ENCODE results near the gene AKAP14.
"Not testable (repeated sequence)": the region's sequence is repeated elsewhere in the genome, so short reads cannot be mapped to it uniquely, and the experiment has no call there.

The AKAP14 gene

GRCh38 chrX:119895843-119896326 is at the start of gene AKAP14:
Gene AKAP14 (plus strand): TSS chrX:119895893. CDS start chrX:119903224, 7,331 bp downstream.
- Mint-ChIP-seq H3K4me3 (no peak within 1 kb of the TSS), H3K9me3 (no peaks in the 10 kb centered on the region), H3K36me3 (no peaks in the 10 kb centered on the region), H3K27ac (no peak within 1 kb of the TSS), H3K27me3 (no peaks in the 10 kb centered on the region), H3K4me1 (peaks cover 2% of the 10 kb centered on the region)

- Mint-ChIP-seq H3K36me3 (peaks cover 2% of the 10 kb centered on the region), H3K27me3 (no peaks in the 10 kb centered on the region), H3K4me1 (peaks cover 14% of the 10 kb centered on the region), H3K27ac (peak within 1 kb of the TSS; percentile 99), H3K4me3 (peak within 1 kb of the TSS; percentile 100), H3K9me3 (no peaks in the 10 kb centered on the region)
Observed at GRCh38 chrX:119852382-119853353, 43.0 kb upstream of the AKAP14 start, which contains the start of gene UPF3B. Gene UPF3B (minus strand): TSS chrX:119852963. CDS start chrX:119852928, 35 bp downstream.

GRCh38 chrX:119853444-119853843 is 42.2 kb upstream of the AKAP14 start:
- Mint-ChIP-seq H3K36me3 (peaks cover 2% of the 10 kb centered on the region), H3K9me3 (no peaks in the 10 kb centered on the region), H3K27me3 (no peaks in the 10 kb centered on the region), H3K4me3 (peak overlapping the region; percentile 100), H3K4me1 (peaks cover 14% of the 10 kb centered on the region), H3K27ac (no peak overlapping the region)

- Mint-ChIP-seq H3K36me3 (peaks cover 7% of the 10 kb centered on the region), H3K27ac (peak overlapping the region; percentile 99), H3K27me3 (no peaks in the 10 kb centered on the region), H3K4me3 (peak overlapping the region; percentile 99), H3K4me1 (peaks cover 6% of the 10 kb centered on the region), H3K9me3 (no peaks in the 10 kb centered on the region)
Observed at GRCh38 chrX:119870626-119871131, 25.0 kb upstream of the AKAP14 start.

- H3K4me1 Mint-ChIP-seq: peaks cover 6% of the 10 kb centered on the region
- no peaks in the 10 kb centered on the region for H3K9me3 Mint-ChIP-seq
Observed at GRCh38 chrX:119871245-119871598, 24.5 kb upstream of the AKAP14 start.

GRCh38 chrX:119871599-119872395 is 23.9 kb upstream of the AKAP14 start, which contains the start of the genes NDUFA1 and RNF113A:
Gene NDUFA1 (plus strand): TSS chrX:119871832. CDS start chrX:119871912, 80 bp downstream.
Gene RNF113A (minus strand): TSS chrX:119871733. CDS start chrX:119871613, 120 bp downstream.
- Mint-ChIP-seq H3K4me3 (peak within 1 kb of the TSS; percentile 99), H3K4me1 (peaks cover 6% of the 10 kb centered on the region), H3K36me3 (peaks cover 7% of the 10 kb centered on the region), H3K27ac (peak within 1 kb of the TSS; percentile 99), H3K27me3 (no peaks in the 10 kb centered on the region), H3K9me3 (no peaks in the 10 kb centered on the region)

More at GRCh38 chrX:119871245-119871598, 24.5 kb upstream of the AKAP14 start:
- peak overlapping the region; percentile 99 for H3K4me3 Mint-ChIP-seq
- H3K36me3 Mint-ChIP-seq: peaks cover 7% of the 10 kb centered on the region
- H3K27ac Mint-ChIP-seq: peak overlapping the region; percentile 99
- H3K27me3 Mint-ChIP-seq: no peaks in the 10 kb centered on the region

- no peak overlapping the region for H3K4me3 Mint-ChIP-seq
- no peaks in the 10 kb centered on the region for H3K36me3 Mint-ChIP-seq
- H3K27me3 Mint-ChIP-seq: no peaks in the 10 kb centered on the region
- H3K27ac Mint-ChIP-seq: no peak overlapping the region
- peaks cover 10% of the 10 kb centered on the region for H3K4me1 Mint-ChIP-seq
- no peaks in the 10 kb centered on the region for H3K9me3 Mint-ChIP-seq
Observed at GRCh38 chrX:119878740-119879139, 17.0 kb upstream of the AKAP14 start.

GRCh38 chrX:119880076-119880475 is 15.6 kb upstream of the AKAP14 start:
- no peaks in the 10 kb centered on the region for H3K36me3 Mint-ChIP-seq
- peaks cover 10% of the 10 kb centered on the region for H3K4me1 Mint-ChIP-seq
- H3K27me3 Mint-ChIP-seq: no peaks in the 10 kb centered on the region
- H3K27ac Mint-ChIP-seq: peak overlapping the region; percentile 55
- H3K9me3 Mint-ChIP-seq: no peaks in the 10 kb centered on the region
- H3K4me3 Mint-ChIP-seq: no peak overlapping the region

GRCh38 chrX:119880552-119881437 is 14.9 kb upstream of the AKAP14 start:
- H3K4me1 Mint-ChIP-seq: peaks cover 10% of the 10 kb centered on the region
- H3K4me3 Mint-ChIP-seq: no peak overlapping the region
- no peaks in the 10 kb centered on the region for H3K27me3 Mint-ChIP-seq
- H3K9me3 Mint-ChIP-seq: no peaks in the 10 kb centered on the region
- H3K27ac Mint-ChIP-seq: no peak overlapping the region
- no peaks in the 10 kb centered on the region for H3K36me3 Mint-ChIP-seq

- Mint-ChIP-seq H3K9me3 (no peaks in the 10 kb centered on the region), H3K4me3 (peak overlapping the region; percentile 62), H3K36me3 (no peaks in the 10 kb centered on the region), H3K27ac (no peak overlapping the region), H3K4me1 (peaks cover 6% of the 10 kb centered on the region), H3K27me3 (no peaks in the 10 kb centered on the region)
Observed at GRCh38 chrX:119885554-119886428, 9.9 kb upstream of the AKAP14 start.

GRCh38 chrX:119887721-119888425 is 7.8 kb upstream of the AKAP14 start:
- Mint-ChIP-seq H3K9me3 (no peaks in the 10 kb centered on the region), H3K4me3 (peak overlapping the region; percentile 36), H3K4me1 (peaks cover 6% of the 10 kb centered on the region), H3K36me3 (no peaks in the 10 kb centered on the region), H3K27me3 (no peaks in the 10 kb centered on the region), H3K27ac (no peak overlapping the region)

- not testable (repeated sequence) for H3K27ac Mint-ChIP-seq, H3K4me3 Mint-ChIP-seq, H3K9me3 Mint-ChIP-seq, H3K27me3 Mint-ChIP-seq, H3K4me1 Mint-ChIP-seq, H3K36me3 Mint-ChIP-seq
Observed at GRCh38 chrX:119890626-119891025, 5.1 kb upstream of the AKAP14 start.

GRCh38 chrX:119891961-119892692 is 3.6 kb upstream of the AKAP14 start:
- H3K36me3 Mint-ChIP-seq, H3K27me3 Mint-ChIP-seq, H3K4me3 Mint-ChIP-seq: not testable (repeated sequence)

More at GRCh38 chrX:119891961-119892692, 3.6 kb upstream of the AKAP14 start:
- not testable (repeated sequence) for H3K9me3 Mint-ChIP-seq, H3K27ac Mint-ChIP-seq, H3K4me1 Mint-ChIP-seq
